HG03521 (cell line): Measurements from ENCODE around the gene GNB1L.

Experiments
- ATAC-seq: cut with Tn5 transposase; IDR thresholded peaks from one replicate; pipeline ENCODE4 v1.9.1; 2021; ENCODE audit warnings: mild to moderate bottlenecking, moderate library complexity; ENCODE audit not compliant: unreplicated experiment

Gene GNB1L

GRCh38 chr22:19854778-19855503 lies at the start of gene GNB1L, which contains the start of gene RTL10:
TSS of gene GNB1L (minus strand) at chr22:19854874. CDS start at chr22:19821355, 33,519 bp downstream.
TSS of gene RTL10 (minus strand) at chr22:19854874. CDS start at chr22:19852261, 2,613 bp downstream.
- peak; percentile 91 for ATAC-seq

GRCh38 chr22:19904174-19904856 lies 49.6 kb upstream of the GNB1L start:
- no peak for ATAC-seq

- no peak for ATAC-seq
These were observed 48.8 kb upstream of the GNB1L start for GRCh38 chr22:19903513-19903912.

- ATAC-seq = no peak
These were observed 48.4 kb upstream of the GNB1L start for GRCh38 chr22:19903031-19903430.

- ATAC-seq = no peak
These were observed 47.6 kb upstream of the GNB1L start for GRCh38 chr22:19902245-19902715.

- no peak for ATAC-seq
These were observed 47.0 kb upstream of the GNB1L start for GRCh38 chr22:19901577-19902244.

GRCh38 chr22:19900707-19901436 lies 46.2 kb upstream of the GNB1L start:
- ATAC-seq = no peak

- ATAC-seq = no peak
These were observed 44.3 kb upstream of the GNB1L start for GRCh38 chr22:19898831-19899567.

GRCh38 chr22:19898145-19898544 lies 43.5 kb upstream of the GNB1L start:
- ATAC-seq = no peak

GRCh38 chr22:19897726-19898125 lies 43.1 kb upstream of the GNB1L start:
- no peak for ATAC-seq

- ATAC-seq = no peak
These were observed 42.1 kb upstream of the GNB1L start for GRCh38 chr22:19896665-19897355.

- no peak for ATAC-seq
These were observed 40.6 kb upstream of the GNB1L start for GRCh38 chr22:19895160-19895849.

GRCh38 chr22:19893363-19893762 lies 38.7 kb upstream of the GNB1L start:
- no peak for ATAC-seq

GRCh38 chr22:19892925-19893324 lies 38.3 kb upstream of the GNB1L start:
- no peak for ATAC-seq

GRCh38 chr22:19892257-19892879 lies 37.7 kb upstream of the GNB1L start:
- no peak for ATAC-seq

GRCh38 chr22:19891317-19892256 lies 36.9 kb upstream of the GNB1L start:
- ATAC-seq = no peak

GRCh38 chr22:19890502-19891316 lies 36.0 kb upstream of the GNB1L start:
- ATAC-seq = no peak
